Right kidney (tissue), 9 donors: ENCODE data around the gene HOXC4.
A peak's percentile ranks its signal among the peaks of the same experiment; 100 is the strongest.

ENCODE experiments used
- DNase-seq: peaks from one replicate; pipeline ENCODE4 v3.0.0-alpha.2; 2016
- long read RNA-seq, 8 donors: transcript quantifications; one replicate each; lab custom pipeline, GENCODE V29; 2026

HOXC4 gene
- long read RNA-seq, donor 1, transcript HOXC4-202 (2 exons, 1,666 nt) = major isoform, 10 of 28 reads
- long read RNA-seq, donor 1, partial matches to known transcripts = 10 of 28 reads
- long read RNA-seq, donor 1, other reads (novel, unspliced or antisense) = 7 of 28 reads
- long read RNA-seq, donor 2, transcript HOXC4-202 (2 exons, 1,666 nt) = major isoform, 5 of 6 reads
- long read RNA-seq, donor 2, partial matches to known transcripts = 0 of 6 reads
- long read RNA-seq, donor 2, other reads (novel, unspliced or antisense) = 0 of 6 reads
- long read RNA-seq, donor 3, partial matches to known transcripts = 0 of 5 reads
- long read RNA-seq, donor 3, other reads (novel, unspliced or antisense) = 0 of 5 reads
- long read RNA-seq, donor 4, partial matches to known transcripts = 0 of 4 reads
- long read RNA-seq, donor 4, other reads (novel, unspliced or antisense) = 0 of 4 reads
- long read RNA-seq, donor 5, transcript HOXC4-202 (2 exons, 1,666 nt) = major isoform, 5 of 50 reads
- long read RNA-seq, donor 5, partial matches to known transcripts = 44 of 50 reads
- long read RNA-seq, donor 5, other reads (novel, unspliced or antisense) = 0 of 50 reads
- long read RNA-seq, donor 6, transcript HOXC4-202 (2 exons, 1,666 nt) = major isoform, 8 of 8 reads
- long read RNA-seq, donor 6, partial matches to known transcripts = 0 of 8 reads
- long read RNA-seq, donor 6, other reads (novel, unspliced or antisense) = 0 of 8 reads
- long read RNA-seq, donor 7, transcript HOXC4-202 (2 exons, 1,666 nt) = major isoform, 18 of 39 reads
- long read RNA-seq, donor 7, partial matches to known transcripts = 20 of 39 reads
- long read RNA-seq, donor 7, other reads (novel, unspliced or antisense) = 0 of 39 reads
- long read RNA-seq, donor 8, transcript HOXC4-202 (2 exons, 1,666 nt) = major isoform, 7 of 7 reads
- long read RNA-seq, donor 8, partial matches to known transcripts = 0 of 7 reads
- long read RNA-seq, donor 8, other reads (novel, unspliced or antisense) = 0 of 7 reads

DNA sequence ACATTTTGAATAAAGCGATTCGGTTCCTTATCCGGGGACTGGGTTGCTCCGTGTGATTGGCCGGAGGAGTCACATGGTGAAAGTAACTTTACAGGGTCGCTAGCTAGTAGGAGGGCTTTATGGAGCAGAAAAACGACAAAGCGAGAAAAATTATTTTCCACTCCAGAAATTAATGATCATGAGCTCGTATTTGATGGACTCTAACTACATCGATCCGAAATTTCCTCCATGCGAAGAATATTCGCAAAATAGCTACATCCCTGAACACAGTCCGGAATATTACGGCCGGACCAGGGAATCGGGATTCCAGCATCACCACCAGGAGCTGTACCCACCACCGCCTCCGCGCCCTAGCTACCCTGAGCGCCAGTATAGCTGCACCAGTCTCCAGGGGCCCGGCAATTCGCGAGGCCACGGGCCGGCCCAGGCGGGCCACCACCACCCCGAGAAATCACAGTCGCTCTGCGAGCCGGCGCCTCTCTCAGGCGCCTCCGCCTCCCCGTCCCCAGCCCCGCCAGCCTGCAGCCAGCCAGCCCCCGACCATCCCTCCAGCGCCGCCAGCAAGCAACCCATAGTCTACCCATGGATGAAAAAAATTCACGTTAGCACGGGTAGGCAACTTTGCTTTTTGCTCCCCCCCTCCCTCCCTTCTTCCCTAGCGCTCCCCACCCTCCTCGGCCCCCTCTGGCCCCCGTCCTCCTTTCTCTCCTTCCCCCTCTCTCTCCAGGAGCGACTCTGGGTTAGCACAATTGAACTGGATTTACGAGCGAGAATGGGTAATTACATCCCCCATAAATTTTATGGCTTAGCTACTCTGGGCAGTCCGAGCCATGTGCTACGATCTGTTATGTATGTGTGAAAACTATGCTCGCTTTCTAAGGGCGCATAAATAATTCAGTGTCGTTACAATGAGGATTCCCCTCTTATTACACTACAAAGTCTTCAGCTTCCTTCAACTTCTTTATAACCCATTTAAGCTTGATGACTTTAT lies at the start of gene HOXC4:
Gene HOXC4, plus strand, starts transcription at position 85 of the 991 bp plus-strand sequence. Its CDS starts 88 bp downstream, at position 173.
- peak; percentile 80 for DNase-seq

DNA sequence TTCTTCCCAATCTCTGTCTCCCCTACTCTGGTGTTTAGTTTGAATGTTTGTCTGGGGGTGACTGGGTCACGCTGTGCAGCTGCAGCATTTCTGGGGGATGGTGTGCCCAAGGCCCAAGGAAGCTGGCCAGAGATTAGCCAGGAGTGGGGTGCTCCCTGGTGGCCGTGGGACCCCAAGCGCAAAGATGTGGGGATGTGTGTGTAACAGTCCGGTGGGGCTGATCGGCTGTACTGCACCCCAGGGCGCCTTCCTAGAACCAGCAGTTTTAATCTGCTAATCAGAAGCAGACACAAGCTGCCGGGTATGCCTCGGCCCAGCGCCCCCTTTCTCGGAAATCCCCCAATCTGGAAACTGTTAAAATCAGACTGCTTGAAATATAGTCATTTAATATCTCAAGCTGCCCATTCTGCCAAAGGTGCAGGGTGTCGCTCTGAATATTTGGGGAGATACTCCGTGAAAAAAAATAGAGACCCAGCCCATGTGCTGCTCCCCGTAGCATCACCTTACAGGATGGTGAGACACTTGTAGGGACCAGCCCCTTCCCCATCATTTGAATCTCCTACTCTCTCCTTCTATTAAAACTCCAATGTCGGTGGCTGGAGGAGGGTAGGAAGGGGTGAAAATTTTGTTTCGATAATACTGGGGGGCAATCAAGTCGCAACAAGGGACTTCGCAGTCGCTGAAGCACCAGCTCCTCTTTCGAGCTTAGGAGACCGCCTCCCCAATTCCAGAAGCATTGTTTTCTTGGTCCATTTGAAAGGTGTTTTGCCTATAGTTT lies 49.4 kb upstream of the HOXC4 start:
- no peak for DNase-seq

DNA sequence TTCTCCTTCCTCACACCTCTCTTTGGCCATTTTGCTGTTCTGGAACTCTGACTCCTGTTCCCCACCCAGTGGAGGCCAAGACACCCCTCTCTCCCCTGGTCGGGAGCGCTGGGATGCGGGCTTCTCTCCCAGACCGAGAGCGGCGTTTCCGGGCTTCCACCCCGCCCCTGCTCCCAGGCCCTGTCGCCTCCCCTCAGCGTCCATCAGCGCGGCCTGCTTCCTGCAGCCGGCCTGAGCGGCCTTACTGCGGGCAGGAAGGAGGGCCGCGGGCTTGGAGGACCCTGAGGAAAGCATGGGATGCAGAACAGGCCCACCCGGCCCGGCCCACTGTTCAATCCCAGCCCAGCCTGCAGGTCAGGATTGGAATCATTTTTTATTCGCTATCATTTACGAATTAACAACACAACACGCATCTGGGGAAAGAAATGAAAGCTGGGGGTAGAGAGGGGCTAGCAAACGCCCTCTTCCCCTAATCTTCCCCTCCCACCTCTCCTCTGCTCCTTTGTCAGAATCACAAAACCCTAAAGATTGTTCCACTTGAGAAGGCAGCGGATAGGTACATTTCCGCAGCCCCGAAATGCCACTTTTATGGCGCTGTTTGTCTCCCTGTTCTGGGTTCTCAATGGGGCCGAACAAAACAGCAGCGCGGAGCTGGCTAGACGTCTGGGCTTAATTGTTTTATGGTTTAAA lies 48.6 kb upstream of the HOXC4 start:
- peak; percentile 82 for DNase-seq

DNA sequence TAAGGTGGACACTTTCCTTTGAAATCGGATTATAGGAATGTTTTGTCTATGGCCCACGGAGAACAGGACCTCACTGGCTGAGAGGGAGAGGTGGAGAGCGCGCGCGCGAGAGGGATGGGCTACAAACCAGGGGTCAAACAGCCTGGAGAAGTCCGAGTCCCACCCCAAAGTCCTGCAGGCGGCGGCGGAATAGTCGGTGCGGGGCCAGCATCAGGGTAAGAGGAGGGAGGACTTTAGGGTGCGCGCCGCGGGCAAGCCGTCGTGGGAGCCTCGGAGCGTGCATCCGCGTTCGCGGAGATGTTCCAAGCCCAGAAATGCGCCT lies 48.1 kb upstream of the HOXC4 start:
- peak; percentile 86 for DNase-seq

DNA sequence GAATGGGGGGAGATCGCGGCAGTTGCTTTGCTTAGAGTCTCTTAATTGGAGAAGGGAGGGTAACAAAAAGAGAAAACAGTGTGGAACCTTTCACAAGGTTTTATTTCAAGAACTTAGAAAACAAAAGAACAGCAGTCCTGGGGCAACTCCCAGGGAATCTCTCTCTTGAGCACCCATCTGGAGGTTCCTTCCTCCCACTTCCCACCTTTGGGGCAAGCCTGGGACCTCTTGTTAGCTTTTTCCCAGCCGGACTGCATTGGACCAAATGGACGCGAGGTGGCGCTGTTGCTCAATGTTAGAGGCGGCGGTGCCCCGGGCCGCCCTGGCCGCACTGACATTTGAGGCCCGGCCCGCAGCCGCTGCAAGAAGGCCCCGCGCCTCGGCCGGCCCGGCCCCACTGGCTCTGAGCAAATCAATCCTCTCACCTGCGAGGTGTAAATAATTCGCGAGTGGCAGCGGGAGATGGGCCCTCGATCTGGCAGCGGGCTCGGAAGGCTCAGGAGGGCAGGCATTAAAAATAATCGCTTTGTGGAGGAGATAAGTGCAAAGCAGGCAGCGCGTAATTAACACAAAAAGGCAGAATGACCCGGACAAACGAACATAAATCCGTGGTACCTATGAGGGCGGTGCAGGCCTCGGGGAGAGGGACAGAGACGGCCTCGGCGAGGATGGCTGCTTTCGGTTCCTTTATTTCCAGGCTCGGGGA lies 47.6 kb upstream of the HOXC4 start:
- DNase-seq = peak; percentile 93

DNA sequence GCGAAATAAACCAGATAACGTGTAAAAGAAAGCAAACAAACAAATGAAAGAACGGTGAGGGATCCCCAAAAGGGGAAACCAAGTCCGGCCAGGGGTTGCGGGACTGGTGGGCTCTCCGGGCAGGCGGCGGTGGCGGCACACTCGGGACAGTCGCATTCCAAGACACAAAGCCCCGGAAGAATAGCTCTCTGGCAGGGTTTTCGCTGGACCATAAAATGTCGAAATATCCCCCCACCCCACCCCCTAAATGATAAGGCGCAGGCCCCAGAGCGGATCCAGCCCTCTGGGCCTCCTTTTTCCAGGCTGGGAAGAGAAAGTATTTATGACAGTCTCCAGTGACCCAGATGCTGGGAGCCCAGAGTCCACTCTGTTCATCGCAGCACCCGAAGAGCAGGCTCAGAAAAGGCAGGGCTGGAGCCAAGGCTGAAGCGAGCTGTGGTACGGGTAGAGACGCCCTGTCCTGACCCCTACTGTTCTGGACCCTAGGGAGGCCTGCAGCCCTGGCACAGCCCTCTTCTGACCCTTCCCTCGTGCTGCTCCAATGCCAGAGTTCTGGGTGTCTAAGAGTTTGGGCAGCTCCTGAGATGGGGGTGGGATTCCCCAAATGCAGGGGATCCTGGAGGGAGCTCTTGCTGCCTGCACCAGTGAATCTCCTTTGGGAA lies 46.9 kb upstream of the HOXC4 start:
- no peak for DNase-seq

DNA sequence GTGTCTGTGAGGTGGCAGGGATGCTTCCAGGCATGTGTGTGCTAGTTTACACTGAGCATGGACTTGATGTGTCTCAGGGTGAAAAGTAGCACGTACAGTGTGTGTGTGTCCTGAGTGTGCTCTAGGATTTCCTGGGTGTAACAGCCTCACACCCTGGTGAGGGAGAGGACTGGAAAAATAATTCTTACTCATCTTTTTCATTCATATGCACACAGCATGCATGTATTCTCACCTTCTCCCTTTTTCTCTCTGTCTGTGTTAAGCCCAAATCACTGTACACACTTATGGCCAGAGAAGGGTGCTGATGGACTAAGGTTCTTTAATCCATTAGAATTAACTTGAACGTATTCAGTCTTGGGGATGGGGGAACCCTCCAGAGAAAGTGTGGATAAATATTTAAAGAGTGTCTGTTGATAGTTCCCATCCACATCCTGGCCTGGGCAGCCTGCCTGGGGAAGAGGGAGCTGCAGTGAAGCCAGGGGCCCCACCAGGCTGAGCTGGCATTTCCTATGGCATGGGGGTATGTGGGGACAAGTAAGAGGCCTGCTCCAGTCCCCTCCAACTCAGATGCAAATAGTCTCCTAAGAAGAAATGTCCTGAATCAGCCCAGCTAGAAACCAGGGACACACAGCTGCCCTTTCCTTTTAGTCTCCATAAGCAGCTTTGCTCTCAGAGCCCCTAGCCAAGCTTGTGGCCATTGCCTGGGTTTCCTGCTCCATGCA lies 45.9 kb upstream of the HOXC4 start:
- DNase-seq = no peak

DNA sequence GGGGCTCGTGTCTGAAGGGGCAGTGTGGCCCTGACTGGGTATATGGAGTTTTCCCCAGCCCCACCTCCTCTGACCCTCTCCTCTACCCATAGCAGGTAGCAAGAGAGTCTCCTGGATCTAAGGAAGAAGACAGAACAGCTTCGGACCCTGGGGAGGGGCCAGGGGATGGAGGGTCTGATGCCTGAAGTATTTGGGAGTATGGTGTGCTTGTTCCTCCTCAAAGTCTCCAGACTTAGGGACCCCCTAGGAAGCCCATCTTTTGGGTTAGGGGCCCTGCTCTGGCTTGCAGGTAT lies 45.4 kb upstream of the HOXC4 start:
- DNase-seq = no peak

DNA sequence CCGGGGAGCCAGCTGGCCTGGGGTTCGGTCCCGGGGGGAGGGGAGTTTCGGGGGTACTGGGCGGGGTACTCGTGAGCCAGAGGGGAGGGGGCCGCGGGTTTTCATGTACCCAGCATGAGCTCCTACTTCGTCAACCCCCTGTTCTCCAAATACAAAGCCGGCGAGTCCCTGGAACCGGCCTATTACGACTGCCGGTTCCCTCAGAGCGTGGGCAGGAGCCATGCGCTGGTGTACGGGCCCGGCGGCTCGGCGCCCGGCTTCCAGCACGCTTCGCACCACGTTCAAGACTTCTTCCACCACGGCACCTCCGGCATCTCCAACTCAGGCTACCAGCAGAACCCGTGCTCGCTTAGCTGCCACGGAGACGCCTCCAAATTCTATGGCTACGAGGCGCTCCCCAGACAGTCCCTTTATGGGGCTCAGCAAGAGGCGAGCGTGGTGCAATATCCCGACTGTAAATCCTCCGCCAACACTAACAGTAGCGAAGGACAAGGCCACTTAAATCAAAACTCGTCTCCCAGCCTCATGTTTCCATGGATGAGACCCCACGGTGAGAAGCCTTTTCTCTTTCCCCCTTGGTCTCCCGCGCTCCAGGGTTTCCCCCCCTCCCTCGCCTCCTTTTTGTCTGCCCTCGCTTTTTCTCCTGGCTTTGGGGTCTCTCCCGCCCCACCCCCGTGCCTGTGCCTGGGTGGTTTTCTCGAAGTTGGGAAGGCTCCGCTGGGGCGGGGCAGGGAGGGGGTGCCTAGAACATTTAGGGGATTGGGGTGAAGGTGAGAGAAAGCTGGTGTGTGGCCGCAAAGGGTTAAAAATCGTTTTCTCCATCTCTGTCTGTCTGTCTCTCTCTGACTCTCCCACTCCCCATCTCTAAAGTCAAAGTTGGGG lies 44.2 kb upstream of the HOXC4 start:
- DNase-seq = peak; percentile 78

DNA sequence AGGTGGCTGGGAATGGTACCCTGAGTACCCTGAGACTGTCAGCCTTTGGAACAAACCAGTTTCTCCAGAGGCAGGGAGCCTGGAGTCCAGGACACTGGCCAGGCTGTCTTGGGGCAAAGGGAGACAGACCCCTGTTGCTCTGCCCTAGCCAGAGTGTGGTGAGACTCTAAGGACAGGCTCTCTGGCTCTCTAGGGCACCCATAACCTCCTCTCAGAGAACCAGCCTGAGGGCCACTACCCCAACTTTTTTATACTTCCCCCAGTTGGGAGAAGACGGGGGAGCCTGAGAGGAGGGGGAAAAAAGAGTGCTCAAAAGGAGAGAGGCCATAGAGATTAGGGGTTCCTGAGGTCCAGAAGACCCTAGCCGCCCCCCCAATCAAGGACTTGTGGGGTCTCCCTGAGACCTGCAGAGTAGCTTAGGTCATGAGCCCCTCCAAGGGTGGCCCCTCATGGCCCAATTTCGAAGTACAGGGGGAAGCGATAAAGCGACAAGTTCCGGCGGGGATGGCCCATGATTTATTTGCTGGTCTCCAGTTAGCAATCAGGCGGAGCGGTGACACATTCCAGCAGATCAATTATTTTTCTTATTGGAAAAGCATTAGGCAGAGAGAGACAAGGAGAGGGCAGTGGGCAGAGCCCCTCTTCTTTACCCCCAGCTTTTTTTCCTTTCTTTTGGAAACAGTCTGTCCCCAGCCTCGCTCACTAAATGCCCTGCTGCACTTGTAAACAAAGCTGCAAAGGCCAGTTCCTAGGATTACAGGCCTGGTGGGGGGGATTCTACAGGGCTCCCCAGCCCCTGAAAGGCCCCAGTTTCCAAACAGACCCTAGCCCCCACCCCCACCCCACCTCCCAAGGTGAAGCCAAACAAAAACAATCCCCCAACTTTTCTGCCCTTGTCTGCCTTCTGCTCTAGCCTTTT lies 43.3 kb upstream of the HOXC4 start:
- DNase-seq = peak; percentile 74

DNA sequence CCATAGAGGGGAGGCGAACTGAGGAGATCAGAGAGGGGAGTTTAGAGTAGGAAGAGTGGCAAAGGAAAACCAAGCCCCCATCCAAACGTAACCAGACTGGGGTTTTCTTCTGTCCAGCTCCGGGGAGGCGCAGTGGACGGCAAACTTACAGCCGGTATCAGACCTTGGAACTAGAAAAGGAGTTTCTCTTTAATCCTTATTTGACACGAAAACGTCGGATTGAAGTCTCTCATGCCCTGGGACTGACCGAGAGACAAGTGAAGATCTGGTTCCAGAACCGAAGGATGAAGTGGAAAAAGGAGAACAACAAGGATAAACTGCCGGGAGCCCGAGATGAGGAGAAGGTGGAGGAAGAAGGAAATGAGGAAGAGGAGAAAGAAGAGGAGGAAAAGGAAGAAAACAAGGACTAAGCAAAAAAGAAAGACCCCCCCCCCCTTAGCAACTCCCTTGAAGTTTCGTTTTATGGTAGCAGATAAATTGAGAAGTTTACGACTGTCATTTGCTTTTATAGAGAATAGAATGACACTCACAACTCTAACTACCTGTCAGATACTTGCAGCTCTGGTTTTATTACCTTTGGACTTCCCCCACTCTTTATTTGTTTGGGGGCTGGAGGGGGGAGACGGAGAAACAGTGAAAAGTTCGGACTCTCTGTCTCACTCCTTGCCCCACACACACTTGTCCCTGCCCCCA lies 42.5 kb upstream of the HOXC4 start:
- DNase-seq = no peak

DNA sequence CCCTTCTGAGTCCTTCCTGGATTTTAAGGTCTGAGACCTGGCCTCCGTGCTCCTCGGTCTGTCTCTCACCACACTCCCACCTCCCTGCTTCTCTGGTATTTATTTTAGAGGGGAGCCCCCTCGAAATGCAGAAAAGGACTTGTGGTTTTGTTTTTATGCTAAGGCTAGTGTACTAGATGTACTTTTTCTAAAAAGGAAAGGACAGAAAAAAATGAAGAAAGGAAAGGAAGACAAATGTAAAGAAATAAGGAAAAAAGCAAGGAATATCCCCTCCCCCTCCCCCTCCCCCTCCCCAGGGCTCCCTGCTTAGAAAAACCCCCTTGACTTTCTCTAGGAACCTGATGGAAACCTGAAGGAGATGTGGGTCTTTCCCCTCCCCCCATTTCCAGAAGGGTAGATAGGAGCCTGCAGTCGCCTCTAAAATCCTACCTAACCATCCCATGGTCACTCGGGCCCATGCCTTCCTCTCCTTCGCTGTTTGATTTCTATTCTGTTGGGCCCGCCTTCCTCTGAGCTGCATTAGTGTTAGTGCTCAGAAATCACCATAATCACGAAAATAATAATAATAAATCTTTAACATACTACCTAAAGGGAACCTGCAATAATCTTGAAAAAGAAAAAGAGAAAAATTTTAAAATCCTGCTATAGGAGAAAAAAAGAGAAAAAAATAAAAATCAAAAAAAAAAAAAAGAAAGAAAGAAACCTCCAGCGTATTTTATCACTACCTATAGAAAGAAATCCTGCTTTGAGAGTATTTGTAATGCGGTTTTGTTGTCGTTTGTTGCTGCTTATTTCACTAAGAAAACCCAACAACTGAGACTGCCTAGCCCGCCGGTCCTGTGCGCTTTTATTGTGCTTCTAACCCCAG lies 41.7 kb upstream of the HOXC4 start:
- DNase-seq = no peak

DNA sequence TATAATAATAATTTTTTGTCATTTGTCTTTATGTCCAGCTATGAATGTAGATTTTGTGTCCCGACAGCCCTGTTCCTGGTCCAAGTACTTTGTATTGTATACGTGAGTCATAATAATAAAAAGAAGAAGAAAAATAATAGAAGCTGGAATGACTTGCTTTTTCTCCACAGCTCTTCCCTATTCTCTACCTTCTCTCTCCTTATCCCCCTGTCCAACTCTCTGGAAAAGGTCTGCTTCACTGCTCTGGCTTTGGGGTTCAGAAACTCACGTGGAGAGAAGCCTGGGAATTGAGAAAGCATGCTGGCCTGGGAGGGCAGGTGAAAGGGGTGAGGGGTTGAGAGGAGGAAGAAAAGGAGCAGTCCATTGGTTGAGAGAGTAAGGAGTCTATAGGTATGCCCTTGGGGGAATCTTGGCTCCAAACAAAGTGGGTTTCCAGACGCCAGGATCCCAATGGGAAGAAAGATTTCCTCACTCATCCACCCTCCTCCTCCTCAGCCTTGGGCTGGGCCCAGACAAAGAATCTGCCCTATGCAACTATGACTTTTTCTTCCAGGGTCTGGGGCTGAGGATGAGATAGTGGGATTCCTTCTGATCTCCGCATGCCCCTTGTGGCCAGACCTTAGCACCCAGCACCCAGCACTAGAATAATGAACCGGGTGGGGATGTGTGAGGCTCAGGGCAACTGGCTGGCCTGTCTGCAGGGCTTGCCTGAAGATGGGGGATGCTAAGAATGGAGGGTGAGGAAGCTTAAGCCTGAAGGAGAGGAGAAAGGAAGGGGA lies 40.8 kb upstream of the HOXC4 start:
- no peak for DNase-seq

DNA sequence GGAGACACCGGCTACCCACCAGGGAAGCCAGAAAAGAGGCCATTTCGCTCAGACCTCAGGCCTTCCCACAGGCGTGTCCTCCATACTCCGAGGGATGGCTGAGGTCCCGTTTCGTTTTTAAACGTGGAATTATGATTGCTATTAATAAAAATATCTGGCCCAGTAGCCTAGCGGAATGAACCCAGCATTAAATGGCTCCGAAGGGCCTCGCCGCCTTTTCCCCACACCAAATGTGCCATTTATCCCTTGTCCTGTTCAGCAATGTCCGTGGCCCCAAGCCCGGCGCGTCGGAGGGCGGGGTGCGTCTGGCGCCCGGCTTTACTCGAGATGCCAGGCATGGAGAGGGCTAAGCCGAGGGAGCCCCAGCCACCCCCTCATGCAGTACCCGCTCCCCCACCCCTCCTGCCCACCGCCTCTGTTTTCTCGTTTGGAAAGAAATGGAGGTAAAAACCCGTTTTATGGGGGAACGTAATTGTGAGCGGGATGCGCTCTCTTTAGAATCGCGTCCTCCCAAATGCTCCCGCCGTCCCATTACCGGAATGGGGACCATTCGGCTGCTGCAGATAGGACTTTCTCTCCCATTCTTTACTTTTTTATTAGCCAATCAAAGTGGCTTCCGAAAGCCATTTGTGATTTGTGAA lies 39.1 kb upstream of the HOXC4 start:
- no peak for DNase-seq
